B cell (primary cell): ENCODE results near the gene USP9X.

ENCODE experiments used
- EZH2 ChIP-seq: IDR thresholded peaks from 2 replicates; pipeline ENCODE4 v1.6.1; 2012; ENCODE audit warnings: borderline replicate concordance, low read depth, mild to moderate bottlenecking, moderate library complexity, low read length; ENCODE audit not compliant: insufficient read depth, poor library complexity, severe bottlenecking
- TF ChIP-seq, protein P1 (sequence below): fragments of 200-600 bp; IDR thresholded peaks from one replicate; pipeline ENCODE4 v1.8.0; 2022; ENCODE audit warnings: antibody characterized with exemption, mild to moderate bottlenecking

DNA sequence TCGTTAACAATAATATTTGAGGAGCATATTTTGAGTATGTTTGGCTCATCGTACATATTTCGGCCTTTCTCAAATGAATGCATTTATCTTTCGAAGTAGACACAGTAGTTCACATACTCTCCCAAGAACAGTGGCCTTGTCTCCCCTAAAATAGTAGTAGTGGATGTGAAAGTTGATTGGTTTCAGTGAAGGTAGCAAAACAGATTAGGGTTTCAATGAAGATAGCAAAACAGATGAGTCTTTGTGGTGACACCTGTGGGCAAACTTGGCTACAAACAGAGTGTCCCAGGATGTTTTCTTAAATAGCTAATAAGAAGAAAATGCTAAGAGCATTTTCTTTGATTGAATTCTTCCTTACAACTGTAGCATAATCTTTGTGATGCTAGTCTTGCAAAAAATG lies 67.0 kb downstream of the USP9X start:
- TF ChIP-seq, protein P1, sequence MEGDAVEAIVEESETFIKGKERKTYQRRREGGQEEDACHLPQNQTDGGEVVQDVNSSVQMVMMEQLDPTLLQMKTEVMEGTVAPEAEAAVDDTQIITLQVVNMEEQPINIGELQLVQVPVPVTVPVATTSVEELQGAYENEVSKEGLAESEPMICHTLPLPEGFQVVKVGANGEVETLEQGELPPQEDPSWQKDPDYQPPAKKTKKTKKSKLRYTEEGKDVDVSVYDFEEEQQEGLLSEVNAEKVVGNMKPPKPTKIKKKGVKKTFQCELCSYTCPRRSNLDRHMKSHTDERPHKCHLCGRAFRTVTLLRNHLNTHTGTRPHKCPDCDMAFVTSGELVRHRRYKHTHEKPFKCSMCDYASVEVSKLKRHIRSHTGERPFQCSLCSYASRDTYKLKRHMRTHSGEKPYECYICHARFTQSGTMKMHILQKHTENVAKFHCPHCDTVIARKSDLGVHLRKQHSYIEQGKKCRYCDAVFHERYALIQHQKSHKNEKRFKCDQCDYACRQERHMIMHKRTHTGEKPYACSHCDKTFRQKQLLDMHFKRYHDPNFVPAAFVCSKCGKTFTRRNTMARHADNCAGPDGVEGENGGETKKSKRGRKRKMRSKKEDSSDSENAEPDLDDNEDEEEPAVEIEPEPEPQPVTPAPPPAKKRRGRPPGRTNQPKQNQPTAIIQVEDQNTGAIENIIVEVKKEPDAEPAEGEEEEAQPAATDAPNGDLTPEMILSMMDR, result no peak
- TF ChIP-seq EZH2, result no peak
